Panc1 (cell line): Measurements from ENCODE around the gene KIAA1191. TPM values are rescaled to one million over a fixed set of nuclear protein-coding genes. Genes with fewer than 3 reads are reported as not detected.

ENCODE experiments used
- ATAC-seq: fragments of 200-7000 bp; cut with Tn5 transposase; 2 replicates; pipeline ENCODE4 v1.9.1; 2020; ENCODE audit warnings: mild to moderate bottlenecking, moderate library complexity
- BruUV-seq: library from RNA; stranded (reverse); fragments of 400-500 nt; replicated peaks from 2 replicates; lab custom pipeline; 2021; lab: Mats Ljungman, UMichigan
- CTCF ChIA-PET: fragments of 300-600 bp; sonication (Branson Sonifier 250); formaldehyde crosslinking; loops from one replicate; lab custom pipeline; 2022; ENCODE audit warnings: antibody characterized with exemption; lab: Charles Lee
- POLR2A ChIA-PET: fragments of 300-600 bp; sonication (Branson Sonifier 250); formaldehyde crosslinking; loops from one replicate; lab custom pipeline; 2022; ENCODE audit warnings: antibody characterized with exemption; lab: Charles Lee
- DNase-seq: peaks from one replicate; pipeline ENCODE4 v3.0.0-alpha.2; 2010; ENCODE audit warnings: low read depth, low spot score
- H3K27ac ChIP-seq: 2 replicates; pipeline ENCODE4 v1.5.1; 2011; ENCODE audit warnings: mild to moderate bottlenecking, low read length, inconsistent platforms
- H3K27me3 ChIP-seq: fragments of 200-500 bp; sonication (Bioruptor generic); 2 replicates; pipeline ENCODE4 v1.6.0; 2014; ENCODE audit warnings: low read length, inconsistent platforms; ENCODE audit not compliant: control insufficient read depth, insufficient read depth
- H3K36me3 ChIP-seq: fragments of 200-500 bp; sonication (Bioruptor generic); 2 replicates; pipeline ENCODE4 v1.5.1; 2014; ENCODE audit warnings: inconsistent platforms, mild to moderate bottlenecking, low read length, moderate library complexity; ENCODE audit not compliant: control insufficient read depth, insufficient read depth
- H3K4me1 ChIP-seq: 2 replicates; pipeline ENCODE4 v1.5.1; 2011; ENCODE audit warnings: inconsistent platforms, mild to moderate bottlenecking, low read length, moderate library complexity; ENCODE audit not compliant: control insufficient read depth, insufficient read depth
- H3K4me3 ChIP-seq, 2 experiments: 2 replicates each; pipeline ENCODE4 v1.5.1; 2011 to 2012; ENCODE audit warnings: low read depth in 2 of 2, low read length in 2 of 2, mild to moderate bottlenecking in 2 of 2, inconsistent platforms in 1 of 2, moderate library complexity in 1 of 2
- H3K9me3 ChIP-seq: fragments of 200-500 bp; sonication (Bioruptor generic); 2 replicates; pipeline ENCODE4 v1.5.1; 2014; ENCODE audit warnings: low read depth, mild to moderate bottlenecking, inconsistent platforms, low read length, moderate library complexity; ENCODE audit not compliant: control insufficient read depth, insufficient read depth
- CTCF ChIP-seq: fragments of 450-650 bp; IDR thresholded peaks from 2 replicates; pipeline ENCODE4 v1.5.1; 2017; ENCODE audit warnings: mild to moderate bottlenecking
- POLR2AphosphoS5 ChIP-seq: IDR thresholded peaks from 2 replicates; pipeline ENCODE4 v1.6.1; 2012; ENCODE audit warnings: mild to moderate bottlenecking, low read depth, low read length, moderate library complexity
- REST ChIP-seq, 2 experiments: IDR thresholded peaks; 2 replicates each; pipeline ENCODE4 v1.6.1; 2011 to 2012; ENCODE audit warnings: low read depth in 2 of 2, control low read depth in 1 of 2, low read length in 1 of 2, mild to moderate bottlenecking in 1 of 2, moderate library complexity in 1 of 2; ENCODE audit not compliant: insufficient read depth in 1 of 2
- SIN3A ChIP-seq: IDR thresholded peaks from 2 replicates; pipeline ENCODE4 v1.6.1; 2012; ENCODE audit warnings: low read depth, mild to moderate bottlenecking, low read length, moderate library complexity, borderline replicate concordance; ENCODE audit not compliant: insufficient read depth
- TCF7L2 ChIP-seq: IDR thresholded peaks from 2 replicates; pipeline ENCODE4 v1.6.1; 2011; ENCODE audit warnings: mild to moderate bottlenecking, low read depth, low read length, inconsistent platforms
- in situ Hi-C: cut with HindIII; loops from 2 replicates; pipeline ENCODE4 v1.10.0; 2016; ENCODE audit warnings: low sequenced_read_pairs, low pct_unique_long_range_greater_than_20kb
- intact Hi-C: fragments of 100-400 bp; cut with micrococcal nuclease; formaldehyde crosslinking; loops from one replicate; pipeline ENCODE4 v1.10.0; 2022; ENCODE audit not compliant: unreplicated experiment
- total RNA-seq: library from RNA; stranded (reverse); gene quantifications from one replicate; pipeline ENCODE4 v1.2.1, GENCODE V29; 2021; ENCODE audit not compliant: unreplicated experiment

The KIAA1191 gene
- total RNA-seq, 1 experiment from 2014 or later: 92.3 TPM

DNA sequence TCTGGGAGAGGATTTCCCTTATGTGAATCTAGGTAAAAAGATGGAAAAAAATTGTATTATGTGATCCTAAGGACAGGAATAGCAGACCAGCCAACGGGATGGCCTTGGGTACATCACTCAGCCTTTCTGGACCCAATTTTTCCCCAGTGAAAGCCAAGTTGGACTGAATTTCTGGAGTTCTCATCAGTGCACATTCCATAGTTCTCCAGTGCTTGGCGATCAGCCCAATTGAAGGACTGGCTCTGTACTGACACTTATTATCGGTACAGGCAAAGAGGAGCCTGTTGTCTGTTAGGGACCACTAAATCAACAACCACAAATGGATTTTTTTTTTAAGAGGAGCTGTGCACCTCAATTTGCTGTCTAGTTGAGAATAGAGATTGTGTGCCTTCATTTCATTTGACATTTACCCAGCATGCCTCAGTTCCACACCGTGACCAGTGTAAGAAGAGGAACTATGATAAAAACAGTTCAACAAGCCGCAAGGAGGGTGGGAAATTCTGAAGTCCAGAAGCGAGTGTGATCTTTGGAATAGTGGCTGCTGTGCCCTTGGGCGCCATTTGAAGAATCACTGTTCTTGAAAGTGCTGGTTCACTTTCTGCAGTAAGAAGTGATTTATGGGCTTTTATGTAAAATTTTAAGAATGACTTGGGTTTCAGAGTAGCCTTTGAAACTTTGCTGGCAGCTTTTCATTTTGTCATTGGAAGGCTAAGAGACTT, 11.7 kb upstream of the KIAA1191 start:
- TF ChIP-seq REST (IDR thresholded peaks at IDR 0.05; ENCODE audit: insufficient read depth in 1 of 2, low read depth in 2 of 2, low read length in 1 of 2) (no peak), POLR2AphosphoS5 (no peak), TCF7L2 (no peak), SIN3A (no peak), CTCF (no peak)
- no peak overlapping the region for H3K4me3 ChIP-seq
- H3K4me1 ChIP-seq: no peaks in the 10 kb centered on the region
- ChIA-PET CTCF (interaction anchor here (0.6 to 1.0 kb wide), 2 partner anchors 11 to 210 kb away, joined by 4 to 7 read pairs; no protein-coding TSS in a partner anchor), POLR2A (no interaction called here)
- H3K36me3 ChIP-seq: no peaks in the 10 kb centered on the region
- no peak overlapping the region for H3K27ac ChIP-seq
- no peak for DNase-seq
- no peaks in the 10 kb centered on the region for H3K9me3 ChIP-seq
- ATAC-seq: no peak
- BruUV-seq: no TSS peak
- intact Hi-C loops (no loop called here), in situ Hi-C loops (no loop called here)
- H3K27me3 ChIP-seq: no peaks in the 10 kb centered on the region

DNA sequence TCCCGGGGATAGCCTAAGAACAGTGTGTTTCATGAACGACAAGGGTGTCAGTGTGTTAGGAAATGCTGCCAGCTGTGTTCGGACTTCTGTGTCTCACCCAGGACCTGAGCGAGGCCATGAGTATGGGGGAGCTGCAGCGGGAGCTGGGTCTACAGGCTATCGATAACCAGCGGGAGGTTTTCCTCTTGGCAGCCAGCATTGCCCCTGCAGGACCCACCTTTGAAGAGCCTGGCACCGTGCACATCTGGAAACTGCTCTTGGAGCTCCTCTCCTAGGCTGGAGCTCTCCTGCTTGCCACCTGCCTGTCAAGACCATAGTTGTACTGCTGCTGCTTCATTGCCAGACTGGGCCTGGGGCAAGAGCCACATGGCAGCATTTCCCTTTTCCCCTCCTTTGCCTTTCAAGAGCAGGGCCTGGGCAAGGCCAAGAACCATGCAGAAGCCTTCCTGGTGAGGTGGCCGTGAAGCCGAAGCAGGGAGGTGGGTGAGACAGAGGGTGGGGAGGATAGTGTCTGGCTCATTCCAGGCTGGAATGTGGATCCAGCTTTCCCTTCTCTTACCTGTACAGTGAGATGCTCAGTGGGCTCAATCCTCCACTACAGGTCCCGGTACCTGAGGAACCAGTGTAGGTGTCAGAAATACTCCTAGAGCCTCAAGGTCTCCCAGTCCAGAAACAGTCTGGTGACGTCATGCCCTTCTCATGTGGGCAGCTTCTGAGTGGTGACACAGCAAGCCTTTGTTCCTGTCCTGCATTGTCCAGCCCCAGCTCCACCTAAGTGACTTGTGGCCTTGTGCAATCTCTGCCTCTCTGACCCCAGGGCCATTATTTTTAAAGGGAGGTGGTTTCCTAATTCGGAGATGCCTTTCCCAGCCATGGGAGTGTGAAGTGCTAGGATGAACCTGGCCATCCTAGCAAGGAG, 10.3 kb upstream of the KIAA1191 start:
- no peak overlapping the region for H3K4me3 ChIP-seq
- H3K27me3 ChIP-seq: no peaks in the 10 kb centered on the region
- intact Hi-C loops: no loop called here
- H3K9me3 ChIP-seq: no peaks in the 10 kb centered on the region
- BruUV-seq: no TSS peak
- no peak for DNase-seq
- in situ Hi-C loops: no loop called here
- ChIA-PET POLR2A (no interaction called here), CTCF (interaction anchor here (1.0 kb wide), 1 partner anchor 10 kb away, joined by 7 read pairs; no protein-coding TSS in a partner anchor)
- ATAC-seq: no peak
- H3K36me3 ChIP-seq: no peaks in the 10 kb centered on the region
- H3K27ac ChIP-seq: no peak overlapping the region
- TF ChIP-seq CTCF: no peak
- TF ChIP-seq REST (IDR thresholded peaks at IDR 0.05; ENCODE audit: insufficient read depth in 1 of 2, low read depth in 2 of 2, low read length in 1 of 2): no peak
- no peak for TF ChIP-seq TCF7L2
- no peak for TF ChIP-seq POLR2AphosphoS5
- no peak for TF ChIP-seq SIN3A
- H3K4me1 ChIP-seq: no peaks in the 10 kb centered on the region
